Muscle layer of colon (tissue), 2 donors: ENCODE results near the gene TMEM161B.
"Not testable (repeated sequence)": the region's sequence is repeated elsewhere in the genome, so short reads cannot be mapped to it uniquely, and the experiment has no call there.

Experiments
- H3K27ac ChIP-seq: one replicate; pipeline ENCODE4 v1.7.0; 2013; ENCODE audit warnings: low read depth, mild to moderate bottlenecking, low read length, moderate library complexity
- H3K27me3 ChIP-seq, 2 donors: one replicate each; pipeline ENCODE4 v1.7.0; 2013; ENCODE audit warnings: low read length in 2 of 2, mild to moderate bottlenecking in 2 of 2; ENCODE audit not compliant: insufficient read depth in 2 of 2, control insufficient read depth in 1 of 2
- H3K36me3 ChIP-seq: one replicate; pipeline ENCODE4 v1.7.0; 2013; ENCODE audit warnings: mild to moderate bottlenecking, low read length; ENCODE audit not compliant: insufficient read depth
- H3K4me1 ChIP-seq: one replicate; pipeline ENCODE4 v1.7.0; 2013; ENCODE audit warnings: mild to moderate bottlenecking, low read length; ENCODE audit not compliant: insufficient read depth
- H3K4me3 ChIP-seq, 2 donors: one replicate each; pipeline ENCODE4 v1.7.0; 2013; ENCODE audit warnings: low read length in 2 of 2, low read depth in 1 of 2, mild to moderate bottlenecking in 1 of 2, moderate library complexity in 1 of 2
- H3K9ac ChIP-seq: one replicate; pipeline ENCODE4 v1.7.0; 2013; ENCODE audit warnings: low read length
- H3K9me3 ChIP-seq: one replicate; pipeline ENCODE4 v1.7.0; 2013; ENCODE audit warnings: mild to moderate bottlenecking, low read length
- donor health status: abdominal sarcoma.
- donor health status: Adenocarcinoma of cecum.

The TMEM161B gene

GRCh38 chr5:88248743-88249540, 19.7 kb downstream of the TMEM161B start:
- Histone ChIP-seq H3K36me3 (no peaks in the 10 kb centered on the region), H3K9ac (no peak overlapping the region), H3K27me3 (no peaks in the 10 kb centered on the region), H3K4me1 (peaks cover 6% of the 10 kb centered on the region), H3K27ac (no peak overlapping the region), H3K9me3 (no peaks in the 10 kb centered on the region), H3K4me3 (no peak overlapping the region)

DNA sequence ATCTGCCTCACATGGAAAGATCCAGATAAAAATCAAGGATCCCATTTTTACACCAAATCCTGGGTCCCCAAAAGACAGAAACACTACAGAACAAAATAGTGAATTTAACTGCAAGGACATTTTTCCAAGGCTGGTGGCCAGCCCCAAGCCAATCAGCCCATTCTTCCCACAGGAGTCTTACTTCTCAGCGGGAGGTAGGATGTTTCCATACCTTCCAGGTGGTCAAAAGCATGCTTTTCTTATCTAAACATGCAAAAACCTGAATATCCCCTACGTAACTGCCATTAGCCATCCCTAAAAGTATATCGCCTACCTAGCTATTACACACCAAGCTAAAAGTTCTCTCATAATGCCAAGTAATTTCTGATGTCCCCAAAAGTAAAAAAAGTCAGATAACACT, 20.6 kb downstream of the TMEM161B start:
- H3K4me3 ChIP-seq, result no peak overlapping the region
- H3K36me3 ChIP-seq, result no peaks in the 10 kb centered on the region
- H3K4me1 ChIP-seq, result peaks cover 6% of the 10 kb centered on the region
- H3K27me3 ChIP-seq, result no peaks in the 10 kb centered on the region
- no peak overlapping the region for H3K9ac ChIP-seq
- no peak overlapping the region for H3K27ac ChIP-seq
- no peaks in the 10 kb centered on the region for H3K9me3 ChIP-seq

DNA sequence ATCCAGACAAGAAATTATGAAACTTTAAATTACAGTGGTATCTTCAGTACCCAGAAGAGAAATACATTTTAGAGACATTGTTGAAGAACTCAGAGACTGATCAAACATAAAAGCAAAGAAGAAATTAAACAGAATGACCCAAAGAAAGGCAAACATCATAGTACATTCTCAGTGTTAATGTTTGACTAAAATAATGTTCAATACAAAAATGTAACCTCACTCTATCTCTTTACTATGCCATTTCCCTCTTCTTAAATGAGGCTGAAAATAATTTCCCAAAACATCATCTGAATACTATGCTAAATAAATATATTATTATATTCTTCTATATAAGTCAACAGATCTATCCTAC, 22.8 kb downstream of the TMEM161B start:
- peaks cover 6% of the 10 kb centered on the region for H3K4me1 ChIP-seq
- H3K27ac ChIP-seq, result no peak overlapping the region
- H3K36me3 ChIP-seq, result no peaks in the 10 kb centered on the region
- no peak overlapping the region for H3K4me3 ChIP-seq
- no peaks in the 10 kb centered on the region for H3K9me3 ChIP-seq
- H3K27me3 ChIP-seq, result no peaks in the 10 kb centered on the region
- no peak overlapping the region for H3K9ac ChIP-seq

- no peak overlapping the region for H3K9ac ChIP-seq
- no peaks in the 10 kb centered on the region for H3K9me3 ChIP-seq
- H3K36me3 ChIP-seq, result no peaks in the 10 kb centered on the region
- H3K4me3 ChIP-seq, result no peak overlapping the region
- no peaks in the 10 kb centered on the region for H3K27me3 ChIP-seq
- peaks cover 6% of the 10 kb centered on the region for H3K4me1 ChIP-seq
- H3K27ac ChIP-seq, result no peak overlapping the region
Measured at GRCh38 chr5:88245241-88245892, 23.3 kb downstream of the TMEM161B start.

DNA sequence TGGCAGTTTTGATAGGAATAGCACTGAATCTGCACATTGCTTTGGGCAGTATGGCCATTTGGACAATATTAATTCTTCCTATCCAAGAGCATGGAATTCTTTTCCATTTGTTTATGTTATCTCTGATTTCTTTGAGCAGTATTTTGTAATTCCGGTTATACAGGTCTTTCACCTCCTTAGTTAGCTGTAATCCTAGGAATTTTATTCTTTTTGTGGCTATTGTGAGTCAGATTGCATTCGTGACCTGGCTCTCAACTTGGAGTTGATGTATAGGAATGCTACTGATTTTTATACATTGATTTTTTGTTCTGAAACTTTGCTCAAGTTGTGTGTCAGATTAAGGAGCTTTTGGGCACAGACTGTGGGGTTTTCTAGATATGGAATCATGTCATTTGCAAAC, 24.0 kb downstream of the TMEM161B start:
- Histone ChIP-seq H3K27ac (no peak overlapping the region), H3K4me1 (peaks cover 6% of the 10 kb centered on the region), H3K9me3 (no peaks in the 10 kb centered on the region), H3K36me3 (no peaks in the 10 kb centered on the region), H3K9ac (no peak overlapping the region), H3K4me3 (no peak overlapping the region), H3K27me3 (no peaks in the 10 kb centered on the region)

DNA sequence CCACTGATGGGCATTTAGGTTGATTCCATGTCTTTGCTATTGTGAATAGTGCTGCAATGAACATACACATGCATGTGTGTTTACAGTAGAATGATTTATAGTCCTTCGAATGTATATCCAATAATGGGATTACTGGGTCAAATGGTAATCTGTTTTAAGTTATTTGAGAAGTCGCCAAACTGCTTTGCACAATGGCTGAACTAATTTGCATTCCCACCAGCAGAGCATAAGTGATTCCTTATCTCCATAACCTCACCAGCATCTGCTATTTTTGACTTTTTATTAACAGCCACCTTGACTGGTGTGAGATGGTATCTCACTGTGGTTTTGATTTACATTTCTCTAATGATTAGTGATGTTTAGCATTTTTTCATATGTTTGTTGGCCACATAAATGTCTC, 25.2 kb downstream of the TMEM161B start:
- not testable (repeated sequence) for H3K27me3 ChIP-seq, H3K9me3 ChIP-seq, H3K9ac ChIP-seq, H3K27ac ChIP-seq, H3K36me3 ChIP-seq, H3K4me3 ChIP-seq, H3K4me1 ChIP-seq

DNA sequence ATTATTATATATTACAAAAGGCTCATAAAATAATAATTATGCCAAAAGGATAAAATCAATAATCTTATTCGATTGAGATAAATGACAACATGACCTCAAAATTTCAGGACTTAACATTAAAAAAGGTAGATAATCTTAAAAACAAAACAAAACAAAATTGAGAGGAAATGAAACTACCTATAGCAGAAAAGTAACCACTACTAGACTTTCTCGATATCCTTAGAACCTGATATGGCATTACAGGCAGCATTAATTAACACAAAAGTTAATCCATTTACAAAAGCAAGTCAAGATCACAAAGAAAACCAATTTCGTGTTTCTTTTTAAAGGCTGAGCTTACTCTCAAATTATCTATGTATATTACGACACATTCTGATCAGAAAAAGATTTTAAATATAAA, 29.9 kb downstream of the TMEM161B start:
- Histone ChIP-seq H3K36me3 (no peaks in the 10 kb centered on the region), H3K27ac (no peak overlapping the region), H3K4me1 (no peaks in the 10 kb centered on the region), H3K27me3 (no peaks in the 10 kb centered on the region), H3K4me3 (no peak overlapping the region), H3K9me3 (no peaks in the 10 kb centered on the region), H3K9ac (no peak overlapping the region)

GRCh38 chr5:88236866-88237642, 31.6 kb downstream of the TMEM161B start:
- Histone ChIP-seq H3K4me3 (no peak overlapping the region), H3K4me1 (no peaks in the 10 kb centered on the region), H3K9ac (no peak overlapping the region), H3K27me3 (no peaks in the 10 kb centered on the region), H3K9me3 (no peaks in the 10 kb centered on the region), H3K27ac (no peak overlapping the region), H3K36me3 (no peaks in the 10 kb centered on the region)

GRCh38 chr5:88235828-88236227, 32.8 kb downstream of the TMEM161B start:
- no peaks in the 10 kb centered on the region for H3K4me1 ChIP-seq
- H3K27me3 ChIP-seq, result no peaks in the 10 kb centered on the region
- no peak overlapping the region for H3K4me3 ChIP-seq
- H3K27ac ChIP-seq, result no peak overlapping the region
- no peaks in the 10 kb centered on the region for H3K36me3 ChIP-seq
- no peaks in the 10 kb centered on the region for H3K9me3 ChIP-seq
- no peak overlapping the region for H3K9ac ChIP-seq

DNA sequence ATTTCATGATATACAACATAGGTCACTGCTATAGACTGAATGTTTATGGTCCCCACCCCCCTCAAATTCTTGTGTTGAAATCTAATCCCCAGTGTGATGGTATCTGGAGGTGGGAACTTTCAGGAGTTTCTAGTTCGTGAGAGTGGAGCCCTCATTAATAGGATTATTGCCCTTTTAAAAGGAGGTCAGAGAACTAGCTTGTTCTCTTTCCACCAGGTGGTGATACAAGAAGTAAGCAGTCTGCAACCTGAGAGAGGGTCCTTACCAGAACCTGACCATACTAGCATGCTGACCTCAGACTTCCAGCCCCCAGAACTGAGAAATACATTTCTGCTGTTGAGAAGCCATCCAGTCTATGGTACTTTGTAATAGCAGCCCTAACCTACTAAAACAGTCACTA, 33.3 kb downstream of the TMEM161B start:
- no peaks in the 10 kb centered on the region for H3K4me1 ChIP-seq
- H3K27ac ChIP-seq, result no peak overlapping the region
- H3K27me3 ChIP-seq, result no peaks in the 10 kb centered on the region
- H3K9ac ChIP-seq, result no peak overlapping the region
- H3K4me3 ChIP-seq, result no peak overlapping the region
- H3K36me3 ChIP-seq, result no peaks in the 10 kb centered on the region
- H3K9me3 ChIP-seq, result no peaks in the 10 kb centered on the region

- no peak overlapping the region for H3K4me3 ChIP-seq
- no peak overlapping the region for H3K27ac ChIP-seq
- H3K9me3 ChIP-seq, result no peaks in the 10 kb centered on the region
- H3K27me3 ChIP-seq, result no peaks in the 10 kb centered on the region
- H3K4me1 ChIP-seq, result no peaks in the 10 kb centered on the region
- no peak overlapping the region for H3K9ac ChIP-seq
- no peaks in the 10 kb centered on the region for H3K36me3 ChIP-seq
Measured at GRCh38 chr5:88230546-88231066, 38.0 kb downstream of the TMEM161B start.
